ENCODE measurements around the gene UNC5B. TPM values are rescaled to one million over a fixed set of nuclear protein-coding genes. Genes with fewer than 3 reads are reported as not detected.
"Not testable (repeated sequence)": the region's sequence is repeated elsewhere in the genome, so short reads cannot be mapped to it uniquely, and the experiment has no call there.

Gene UNC5B
- total RNA-seq, 1 experiment from 2014 or later = 7.1 TPM

DNA sequence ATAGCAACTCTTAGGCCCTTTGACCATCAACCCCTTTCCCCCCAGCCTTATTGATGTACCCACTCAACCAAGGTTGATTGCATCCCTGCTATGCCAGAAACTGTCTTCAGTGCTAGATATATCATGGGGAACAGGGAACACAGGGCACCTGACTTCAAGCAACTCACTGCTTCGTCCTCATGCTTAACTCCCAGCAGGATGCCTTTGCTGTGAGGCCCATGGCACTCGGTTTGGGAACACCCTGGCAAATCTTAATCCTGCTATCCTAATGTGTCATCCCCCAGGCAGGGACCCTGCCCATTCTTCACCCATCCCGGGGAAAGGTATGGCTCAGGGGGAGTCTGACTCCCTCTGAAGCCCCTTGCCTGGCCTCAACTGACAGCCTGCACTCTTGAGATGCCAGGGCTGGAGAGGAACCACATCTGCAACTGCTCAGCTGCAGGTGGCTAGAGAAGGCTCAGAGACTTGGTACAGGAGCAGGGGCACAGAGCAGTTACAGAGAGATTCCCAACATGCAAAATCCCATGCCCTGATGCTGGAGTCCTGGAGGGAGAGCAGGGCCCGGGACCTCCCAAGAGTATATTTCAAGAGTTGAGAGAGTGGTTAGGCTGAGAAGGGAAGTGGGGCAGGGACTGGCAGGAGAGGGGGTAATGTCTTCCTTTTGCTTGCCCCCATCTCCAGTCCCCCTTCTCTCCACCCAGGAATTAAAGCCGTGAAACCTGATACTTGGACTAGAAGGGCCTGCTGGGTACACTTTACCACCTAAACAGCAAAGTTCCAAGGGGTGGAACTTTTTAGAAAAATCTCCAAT lies 2.4 kb upstream of the UNC5B start:
- no peak for DNase-seq (ENCODE audit: low spot score)

DNA sequence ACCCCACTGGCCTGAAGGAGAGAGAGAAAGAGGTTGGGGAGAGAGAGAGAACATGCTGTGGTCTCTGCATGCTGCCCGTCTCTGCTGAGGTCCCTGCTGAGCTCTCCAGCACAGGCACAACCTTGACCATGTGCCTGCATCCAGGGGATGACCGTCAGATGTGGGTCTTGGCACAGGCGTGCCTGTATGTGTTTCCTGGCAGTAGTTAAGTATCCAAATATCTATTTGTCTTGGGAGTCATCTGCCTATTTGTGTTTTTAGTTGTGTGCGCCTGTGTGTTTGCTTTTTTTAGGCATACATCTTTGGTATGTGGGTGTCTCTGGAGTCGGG lies 1.9 kb upstream of the UNC5B start:
- DNase-seq (ENCODE audit: low spot score) = no peak

DNA sequence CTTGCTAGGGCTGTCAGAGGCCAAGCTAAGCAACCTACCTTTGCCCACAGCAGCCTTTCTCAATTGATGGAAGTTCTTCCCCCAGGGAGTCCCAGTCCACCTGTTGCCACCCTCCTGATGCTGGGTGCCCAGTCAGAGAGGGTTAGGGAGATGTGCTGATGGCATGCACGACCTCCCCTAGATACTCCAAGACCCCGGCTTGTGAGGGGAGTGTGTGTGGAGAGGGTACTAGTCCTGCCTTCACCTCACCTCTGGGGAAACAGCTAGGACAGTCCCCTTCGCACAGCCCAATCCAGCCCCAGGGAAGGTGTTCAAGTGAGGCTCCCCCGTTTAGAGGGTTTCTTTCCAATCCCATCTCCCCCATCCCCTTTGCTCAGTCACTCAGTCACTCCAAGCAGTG lies 1.3 kb upstream of the UNC5B start:
- DNase-seq (ENCODE audit: low spot score) = no peak

GRCh38 chr10:71211775-71212317 lies 524 bp upstream of the UNC5B start:
- no peak for DNase-seq (ENCODE audit: low spot score)

DNA sequence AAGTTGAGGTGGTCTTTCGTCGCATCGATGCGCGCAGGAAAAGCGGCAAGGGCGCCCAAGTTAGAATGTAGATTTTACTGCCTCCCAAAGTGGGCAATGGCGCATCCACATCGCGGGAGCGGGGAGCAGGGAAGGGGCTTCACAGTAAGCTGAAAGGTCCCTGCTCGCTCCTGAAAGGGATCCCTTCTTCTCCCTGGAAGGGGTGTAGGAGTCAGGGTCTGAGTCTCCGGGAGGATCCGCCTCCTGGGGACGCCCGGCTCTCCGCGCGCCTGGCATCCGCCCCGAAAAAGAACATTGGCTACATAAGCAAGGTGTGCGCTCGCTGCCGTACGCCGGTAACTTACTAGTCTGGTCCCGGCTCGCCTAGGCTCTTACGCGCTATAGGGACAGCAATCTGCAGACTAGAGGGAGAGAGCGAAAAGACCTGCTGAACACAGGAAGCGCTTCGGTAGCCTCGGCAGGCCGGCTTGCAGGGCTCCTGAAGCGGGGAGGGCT lies 804 bp downstream of the UNC5B start:
- DNase-seq (ENCODE audit: low spot score) = peak; percentile 61

- peak; percentile 61 for DNase-seq (ENCODE audit: low spot score)
Measured at GRCh38 chr10:71213761-71214440, 1.5 kb downstream of the UNC5B start.

DNA sequence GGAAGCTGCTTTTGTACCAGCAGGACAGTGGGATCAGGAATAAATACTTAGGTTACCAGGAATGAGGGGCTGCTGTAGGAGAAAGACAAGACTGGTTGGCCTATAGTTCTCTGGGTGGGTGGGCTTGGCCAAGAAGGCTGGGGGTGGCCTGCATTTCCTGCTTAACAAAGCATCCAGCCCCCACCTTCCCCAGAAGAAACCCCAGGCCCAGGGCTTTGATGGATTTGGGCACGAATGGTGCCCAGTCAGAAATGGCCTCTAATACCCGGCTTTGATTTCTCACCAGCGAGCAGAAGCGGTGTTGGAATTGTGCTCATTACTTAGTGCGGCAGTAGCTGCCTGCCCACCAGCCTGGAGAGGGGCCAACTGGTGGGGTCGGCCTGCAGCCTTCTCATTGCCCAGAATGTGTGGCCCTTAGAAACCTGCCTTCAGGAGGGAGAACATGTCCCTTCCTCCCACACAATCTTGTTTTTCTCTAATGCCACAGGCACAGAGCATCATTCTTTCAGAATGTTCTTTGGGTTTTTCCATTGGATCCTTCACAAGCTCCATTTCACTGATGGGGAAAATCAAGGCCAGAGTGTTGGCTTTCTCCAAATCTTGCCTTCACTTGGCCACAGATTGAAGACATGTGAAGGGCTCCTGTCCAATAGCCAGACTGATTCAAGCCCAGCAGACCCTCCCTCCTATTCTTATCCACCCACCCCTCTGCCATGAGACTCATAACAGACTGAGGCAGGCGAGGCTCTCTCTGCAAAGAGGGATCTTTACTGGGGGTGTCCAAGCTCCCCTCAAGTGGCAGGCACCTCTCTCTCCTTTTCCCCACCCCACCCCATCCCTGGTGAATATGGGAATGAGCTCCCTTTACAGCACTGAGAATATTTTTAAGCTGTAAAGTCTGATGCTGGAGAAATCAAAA lies 2.5 kb downstream of the UNC5B start:
- no peak for DNase-seq (ENCODE audit: low spot score)

GRCh38 chr10:71216363-71216695 lies 4.0 kb downstream of the UNC5B start:
- DNase-seq (ENCODE audit: low spot score) = no peak

- DNase-seq (ENCODE audit: low spot score) = no peak
Measured at GRCh38 chr10:71216751-71217265, 4.4 kb downstream of the UNC5B start.

DNA sequence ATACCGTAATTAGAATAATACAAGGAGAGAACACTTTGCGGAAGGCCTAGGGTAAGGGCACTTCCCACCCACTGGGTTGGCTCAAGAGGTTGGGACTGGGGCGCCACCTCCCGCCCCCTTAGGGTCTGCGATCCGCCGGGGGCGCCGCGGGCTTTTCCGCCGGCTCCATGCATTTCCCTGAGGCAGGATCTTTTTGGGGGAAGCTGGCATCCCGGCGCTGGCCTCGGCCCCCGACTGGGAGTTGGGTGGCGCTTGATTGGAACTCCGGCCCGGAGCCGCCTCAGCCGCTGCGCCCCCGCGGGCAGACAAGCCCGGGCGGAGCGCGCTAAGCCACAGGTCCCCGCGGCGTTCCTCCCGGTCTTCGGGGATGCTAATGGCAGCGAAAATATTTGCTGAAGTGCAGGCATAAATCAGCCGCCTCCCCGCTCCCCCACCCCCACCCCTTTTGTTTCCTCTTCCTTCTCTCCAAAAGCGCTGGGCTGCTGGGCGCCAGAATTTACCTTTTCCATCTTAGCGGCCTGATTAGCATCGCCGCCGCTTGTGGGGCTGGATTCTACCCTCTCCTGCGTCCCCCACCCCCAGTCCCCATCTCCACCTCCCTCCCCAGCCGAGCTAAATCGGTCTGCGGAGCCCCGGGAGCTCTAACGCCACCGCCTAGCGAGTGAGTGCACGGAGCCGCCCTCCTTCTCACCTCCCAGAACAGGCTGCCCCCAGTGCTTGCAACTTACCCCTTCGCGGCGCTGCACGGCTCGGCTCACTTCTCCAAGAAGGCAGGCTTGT lies 5.1 kb downstream of the UNC5B start:
- no peak for DNase-seq (ENCODE audit: low spot score)

- DNase-seq (ENCODE audit: low spot score) = peak; percentile 81
Measured at GRCh38 chr10:71218046-71218650, 5.8 kb downstream of the UNC5B start.

GRCh38 chr10:71218651-71219050 lies 6.3 kb downstream of the UNC5B start:
- no peak for DNase-seq (ENCODE audit: low spot score)

- not testable (repeated sequence) for DNase-seq (ENCODE audit: low spot score)
Measured at GRCh38 chr10:71219236-71219917, 7.0 kb downstream of the UNC5B start.

GRCh38 chr10:71219918-71220688 lies 7.7 kb downstream of the UNC5B start:
- DNase-seq (ENCODE audit: low spot score) = no peak

GRCh38 chr10:71220689-71221540 lies 8.5 kb downstream of the UNC5B start:
- DNase-seq (ENCODE audit: low spot score) = no peak

GRCh38 chr10:71221586-71222202 lies 9.3 kb downstream of the UNC5B start:
- DNase-seq (ENCODE audit: low spot score) = no peak

DNA sequence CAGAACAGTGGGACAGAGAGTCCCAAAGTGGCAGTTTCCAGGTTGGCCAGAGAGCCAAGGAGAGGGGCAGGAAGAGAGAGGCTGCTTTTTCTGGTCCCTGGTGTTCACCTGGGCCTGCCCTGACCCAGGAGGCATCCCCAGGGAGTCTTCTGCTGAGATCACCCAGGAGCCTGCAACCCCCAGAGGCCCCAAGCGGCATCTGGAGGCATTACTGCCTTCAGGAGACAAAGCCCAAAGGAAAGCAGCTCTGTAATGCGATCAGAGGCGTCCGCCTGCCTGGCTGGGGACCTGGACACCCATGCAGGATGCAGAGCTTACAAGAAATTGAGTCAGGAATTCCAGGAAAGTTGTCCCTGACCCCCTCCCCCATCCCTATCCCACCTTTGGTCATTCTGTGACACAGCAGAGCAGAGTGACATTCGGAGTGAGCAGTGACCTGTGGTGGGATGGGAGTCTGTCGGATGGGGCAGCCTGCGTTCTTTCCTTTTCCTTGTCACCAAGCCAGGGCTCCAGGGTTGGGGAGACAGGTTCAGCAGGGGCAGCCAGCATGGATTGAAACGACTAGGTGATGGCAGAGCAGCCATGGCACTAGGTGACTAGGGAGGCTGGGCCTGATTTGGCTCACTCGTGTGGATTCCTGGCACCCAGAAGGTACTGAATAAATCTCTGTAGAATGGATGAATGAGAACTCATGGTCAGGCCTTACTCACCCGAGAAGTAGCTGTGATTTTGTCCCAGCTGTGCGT lies 10.4 kb downstream of the UNC5B start:
- no peak for DNase-seq (ENCODE audit: low spot score)

Measured in H4 (cell line).